NCI-H1105 treated with DMSO at 0.1 percent for 48 hours (cell line): Measurements from ENCODE around the gene NKX2-8.
"Not testable (repeated sequence)": the region's sequence is repeated elsewhere in the genome, so short reads cannot be mapped to it uniquely, and the experiment has no call there.

Source experiments
- DNase-seq: peaks from one replicate; lab custom pipeline; 2025; lab: John Stamatoyannopoulos, UW

The NKX2-8 gene

GRCh38 chr14:36580141-36580855 lies 2.1 kb downstream of the NKX2-8 start:
- DNase-seq = no peak

- DNase-seq = no peak
These were observed 2.8 kb downstream of the NKX2-8 start for GRCh38 chr14:36579573-36580140.

- DNase-seq = no peak
These were observed 3.3 kb downstream of the NKX2-8 start for GRCh38 chr14:36579001-36579555.

- no peak for DNase-seq
These were observed 12.3 kb downstream of the NKX2-8 start for GRCh38 chr14:36570065-36570464.

GRCh38 chr14:36556811-36557433 lies 25.5 kb downstream of the NKX2-8 start:
- peak; percentile 71 for DNase-seq

GRCh38 chr14:36555998-36556743 lies 26.2 kb downstream of the NKX2-8 start:
- no peak for DNase-seq

- peak; percentile 67 for DNase-seq
These were observed 28.7 kb downstream of the NKX2-8 start for GRCh38 chr14:36553656-36554260.

GRCh38 chr14:36550899-36551298 lies 31.5 kb downstream of the NKX2-8 start:
- DNase-seq = no peak

- not testable (repeated sequence) for DNase-seq
These were observed 38.1 kb downstream of the NKX2-8 start for GRCh38 chr14:36544280-36544679.

GRCh38 chr14:36538051-36538450 lies 44.4 kb downstream of the NKX2-8 start:
- no peak for DNase-seq
